Stimulated activated naive CD8-positive, alpha-beta T cell treated with anti-CD3 and anti-CD28 coated beads, Interleukin-15, Interleukin-2, amounts not matched to agents 100 U/mL and 50 U/mL, for 24 hours (primary cell): ENCODE data around the gene MALRD1.

Experiments used
- ATAC-seq: fragments of 150-1000 bp; cut with Tn5 transposase; one replicate; pipeline ENCODE4 v1.10.0; 2021
- DNase-seq: peaks from one replicate; pipeline ENCODE4 v3.0.0; 2021

Gene MALRD1

DNA sequence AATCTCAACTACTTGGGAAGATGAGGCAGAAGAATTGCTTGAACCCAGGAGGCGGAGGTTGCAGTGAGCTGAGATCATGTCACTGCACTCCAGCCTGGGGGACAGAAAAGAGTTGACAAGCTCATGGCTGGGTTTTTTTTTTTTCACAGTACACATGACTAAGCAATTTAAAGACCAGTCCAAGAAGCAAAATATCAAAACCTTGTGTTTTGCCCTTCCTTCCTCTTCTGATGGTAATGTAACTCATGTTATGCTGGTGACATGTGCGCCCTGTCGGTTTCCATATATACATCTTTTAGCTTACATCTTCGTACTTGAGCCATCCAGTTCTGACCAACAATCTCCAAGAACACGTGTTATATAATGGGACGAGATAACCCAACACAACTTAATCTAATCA, 530.0 kb downstream of the MALRD1 start:
- ATAC-seq (no peak), DNase-seq (no peak)

DNA sequence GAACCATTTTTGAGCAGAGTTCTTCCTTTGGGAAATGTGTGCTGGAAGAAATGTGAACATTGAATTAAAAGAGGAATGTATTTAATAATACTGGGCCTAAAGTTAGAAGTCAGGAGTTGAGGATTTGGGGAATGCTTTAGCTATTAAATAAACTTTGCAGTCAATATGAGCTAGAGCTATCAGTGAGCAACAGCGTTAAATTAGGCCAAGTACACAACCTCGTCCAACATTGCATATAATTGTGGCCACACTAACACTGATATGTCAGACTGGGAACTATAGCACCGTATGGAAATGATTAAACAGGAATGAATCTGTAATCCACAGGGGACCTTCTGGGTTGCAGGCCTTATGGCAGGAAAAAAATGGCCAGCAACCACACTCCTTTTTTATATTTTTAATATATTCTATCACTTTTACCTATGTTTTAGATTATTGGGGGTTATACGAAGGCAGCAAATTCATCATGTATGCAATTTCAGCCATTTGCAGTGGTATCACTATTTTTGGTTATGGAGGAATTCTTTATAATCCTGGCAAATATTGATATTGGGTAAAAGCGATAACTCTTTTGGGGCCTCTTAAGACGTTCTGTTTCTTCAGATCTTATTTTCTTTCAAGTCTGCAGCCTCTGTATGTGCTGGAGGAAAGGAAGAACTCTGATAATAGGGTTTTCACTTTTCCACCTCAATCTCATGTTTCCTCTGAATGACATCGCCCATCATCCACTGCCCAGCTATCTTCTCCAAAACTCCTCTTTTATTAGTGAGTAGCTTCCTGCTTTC, 531.4 kb downstream of the MALRD1 start:
- DNase-seq (no peak), ATAC-seq (no peak)

DNA sequence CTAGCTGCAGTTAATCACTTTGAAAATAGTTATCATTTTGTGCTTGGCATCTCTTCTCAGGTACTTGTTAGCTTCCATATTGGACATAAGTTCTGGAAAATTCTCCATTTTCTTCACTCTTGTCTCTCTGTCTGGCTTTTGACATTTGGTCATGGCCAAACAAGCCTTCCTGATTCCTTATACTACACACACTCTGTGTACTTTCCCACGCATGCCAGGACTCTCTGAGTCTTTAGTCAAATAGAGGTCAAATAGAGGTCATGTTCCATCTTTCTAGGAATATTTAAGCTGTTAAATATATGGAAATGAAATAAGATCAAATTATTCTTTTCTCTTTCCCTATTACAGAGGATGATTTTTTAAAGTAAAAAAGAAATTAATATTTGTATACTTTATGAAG, 532.1 kb downstream of the MALRD1 start:
- ATAC-seq (no peak), DNase-seq (no peak)

DNA sequence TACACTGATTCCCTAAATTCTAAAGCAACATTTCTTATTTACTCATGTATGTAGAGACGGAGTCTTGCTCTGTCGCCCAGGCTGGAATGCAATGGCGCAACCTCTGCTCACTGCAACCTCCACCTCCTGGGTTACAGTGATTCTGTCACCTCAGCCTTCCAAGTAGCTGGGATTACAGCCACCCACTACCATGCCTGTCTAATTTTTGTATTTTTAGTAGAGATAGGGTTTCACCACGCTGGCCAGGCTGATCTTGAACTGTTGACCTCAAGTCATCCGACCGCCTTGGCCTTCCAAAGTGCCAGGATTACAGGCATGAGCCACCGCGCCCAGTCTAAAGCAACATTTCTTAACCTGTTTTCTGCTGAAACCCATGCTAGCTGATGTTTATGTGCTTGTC, 540.0 kb downstream of the MALRD1 start:
- ATAC-seq (no peak), DNase-seq (no peak)

DNA sequence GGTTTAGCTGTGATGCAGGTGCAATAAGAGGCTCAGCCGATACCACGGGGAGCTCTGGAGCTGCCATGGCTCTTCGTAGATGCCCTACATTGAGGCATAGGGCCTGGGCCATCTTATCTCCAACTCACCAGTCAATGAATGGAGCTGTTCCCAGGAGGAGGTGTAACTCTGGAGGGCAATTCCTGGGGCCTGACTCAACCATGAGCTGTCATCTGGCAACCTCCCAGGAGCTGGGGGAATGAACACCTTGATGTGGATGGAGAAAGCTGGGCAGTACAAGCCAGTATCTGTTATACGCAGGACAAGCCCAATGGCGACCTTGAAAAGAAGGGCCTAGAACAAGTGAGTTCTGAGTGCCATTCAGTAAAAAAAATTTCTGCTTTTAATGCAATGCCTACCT, 543.7 kb downstream of the MALRD1 start:
- no peak for DNase-seq
- no peak for ATAC-seq

DNA sequence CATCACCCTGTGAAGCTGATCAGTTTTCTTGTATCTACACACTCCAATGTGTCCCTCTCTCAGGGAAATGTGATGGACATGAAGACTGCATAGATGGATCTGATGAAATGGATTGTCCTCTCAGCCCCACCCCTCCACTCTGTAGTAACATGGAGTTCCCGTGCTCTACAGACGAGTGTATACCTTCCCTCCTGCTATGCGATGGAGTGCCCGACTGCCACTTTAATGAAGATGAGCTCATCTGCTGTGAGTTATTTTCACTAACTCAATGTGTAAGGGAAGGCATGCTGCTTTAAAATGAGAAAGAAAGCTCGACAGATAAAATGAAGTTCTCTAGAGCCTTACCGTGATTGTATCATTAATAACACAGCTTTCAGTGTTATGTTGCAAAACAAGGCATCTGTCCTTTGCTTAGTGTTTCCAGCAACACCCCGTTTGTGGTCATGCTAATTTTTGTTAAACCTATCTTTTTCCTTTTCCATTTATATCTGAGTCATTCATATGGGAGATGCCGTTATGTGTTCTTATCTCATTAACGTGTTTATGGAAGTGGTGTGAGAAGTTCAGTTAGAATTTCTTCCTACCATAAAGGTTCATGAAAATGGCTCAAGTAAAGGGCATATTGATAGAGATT, 546.7 kb downstream of the MALRD1 start:
- no peak for ATAC-seq
- no peak for DNase-seq

DNA sequence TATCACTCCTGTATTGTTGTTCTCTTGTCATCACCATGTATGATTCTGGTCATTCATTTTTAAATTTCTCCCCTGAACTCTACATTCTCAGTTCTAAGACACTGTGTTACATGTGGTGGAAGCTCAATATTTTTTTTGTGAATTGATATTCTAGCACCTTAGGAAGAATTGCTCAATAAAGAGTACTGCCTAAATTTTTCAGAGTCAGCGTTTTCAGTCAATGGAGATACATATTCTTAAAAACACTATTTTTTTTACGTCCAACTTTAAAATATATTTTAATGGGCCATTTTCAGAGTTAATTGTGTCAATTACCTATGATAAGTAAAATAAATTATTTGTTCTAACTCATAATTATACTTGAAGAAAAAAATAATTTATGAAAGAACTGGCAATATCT, 557.2 kb downstream of the MALRD1 start:
- no peak for ATAC-seq
- no peak for DNase-seq

DNA sequence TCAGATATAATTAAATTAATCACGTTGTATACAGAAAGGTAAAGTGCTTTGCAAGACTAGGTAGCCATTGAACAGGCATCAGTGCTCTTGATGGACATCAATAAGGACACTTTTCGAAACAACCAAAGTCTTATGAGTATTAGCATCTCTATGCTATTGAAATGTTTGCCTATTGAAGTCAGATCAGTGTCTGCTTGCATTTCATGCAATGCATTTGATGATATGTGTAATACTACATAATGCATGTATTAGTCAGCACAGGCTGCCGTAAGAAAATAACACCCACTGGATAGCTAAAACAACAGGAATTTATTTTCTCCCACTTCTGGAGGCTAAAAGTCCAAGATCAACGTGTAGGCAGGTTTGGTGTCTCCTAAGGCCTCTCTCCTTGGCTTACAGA, 558.4 kb downstream of the MALRD1 start:
- DNase-seq (no peak), ATAC-seq (no peak)

DNA sequence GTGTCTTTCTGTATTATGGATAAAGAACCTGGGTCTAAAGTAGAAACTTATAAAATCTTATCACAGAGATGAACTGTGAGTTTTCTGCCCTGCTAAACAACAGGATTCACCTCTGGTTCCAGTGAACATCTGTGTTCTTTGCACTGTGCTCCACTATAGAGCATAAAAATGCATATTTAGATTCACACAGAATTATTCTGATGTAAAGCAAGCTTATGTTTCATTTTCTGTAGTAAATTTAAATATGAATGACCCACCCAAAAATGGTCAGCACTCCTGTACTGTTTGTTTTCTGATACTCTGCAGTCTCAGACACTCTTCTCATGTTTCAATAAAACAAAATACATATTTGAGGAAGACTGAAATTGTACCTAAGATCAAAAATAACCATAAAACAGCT, 563.2 kb downstream of the MALRD1 start:
- DNase-seq (no peak), ATAC-seq (no peak)

DNA sequence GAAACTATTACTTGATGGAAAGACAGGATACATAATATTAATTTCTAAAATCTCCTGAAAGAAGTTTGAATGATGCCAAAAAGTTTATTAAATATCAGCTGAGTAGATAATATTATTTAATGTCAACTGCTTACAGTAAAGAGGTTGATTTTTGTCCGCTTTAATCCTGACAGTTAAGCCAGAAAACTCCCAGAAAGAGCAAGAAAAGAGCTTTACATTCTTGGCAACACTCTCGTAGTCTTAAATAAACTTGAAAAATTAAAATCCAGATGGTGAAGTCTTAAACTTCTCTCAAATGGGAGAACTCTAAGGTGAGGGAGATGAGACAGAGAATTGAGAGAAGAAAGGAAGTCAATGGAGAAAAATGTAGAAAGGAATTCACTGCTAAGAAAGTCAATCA, 568.4 kb downstream of the MALRD1 start:
- DNase-seq (no peak), ATAC-seq (no peak)

DNA sequence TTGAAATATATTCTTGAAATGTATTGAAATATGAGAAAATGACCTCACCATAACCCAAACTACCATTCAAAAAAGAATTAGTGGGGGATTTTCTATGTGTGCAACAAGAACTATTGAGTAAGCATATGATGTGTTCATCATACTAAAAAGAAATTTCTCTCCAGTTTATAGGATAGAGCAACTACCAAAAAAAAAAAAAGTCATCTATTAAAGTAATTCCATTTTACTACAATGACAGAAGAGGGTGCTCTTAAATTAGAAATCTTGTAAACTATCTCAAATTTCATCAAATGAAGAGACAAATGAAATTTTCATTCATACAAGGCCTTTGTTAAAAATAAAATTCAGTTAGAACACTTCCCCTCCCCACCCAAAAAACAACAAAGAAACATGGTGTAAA, 572.2 kb downstream of the MALRD1 start:
- no peak for DNase-seq
- ATAC-seq, result no peak

DNA sequence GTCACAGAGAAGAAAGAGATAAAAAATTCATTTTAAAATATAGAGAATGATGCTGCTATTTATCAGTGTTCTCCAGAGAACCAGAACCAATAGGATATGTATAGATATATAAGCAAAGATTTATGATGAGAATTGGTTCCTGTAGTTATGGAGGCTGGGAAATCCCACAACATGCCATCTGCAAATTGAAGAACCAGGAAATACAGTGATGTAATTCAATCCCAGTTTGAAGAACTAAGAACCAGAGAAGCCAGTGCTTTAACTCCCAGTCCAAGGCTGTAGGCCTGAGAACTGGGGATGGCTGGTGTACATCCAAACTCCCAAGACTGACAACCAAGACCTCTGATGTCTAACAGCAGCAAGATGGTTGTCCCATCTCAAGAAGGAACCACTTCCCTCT, 574.7 kb downstream of the MALRD1 start:
- ATAC-seq (no peak), DNase-seq (no peak)

DNA sequence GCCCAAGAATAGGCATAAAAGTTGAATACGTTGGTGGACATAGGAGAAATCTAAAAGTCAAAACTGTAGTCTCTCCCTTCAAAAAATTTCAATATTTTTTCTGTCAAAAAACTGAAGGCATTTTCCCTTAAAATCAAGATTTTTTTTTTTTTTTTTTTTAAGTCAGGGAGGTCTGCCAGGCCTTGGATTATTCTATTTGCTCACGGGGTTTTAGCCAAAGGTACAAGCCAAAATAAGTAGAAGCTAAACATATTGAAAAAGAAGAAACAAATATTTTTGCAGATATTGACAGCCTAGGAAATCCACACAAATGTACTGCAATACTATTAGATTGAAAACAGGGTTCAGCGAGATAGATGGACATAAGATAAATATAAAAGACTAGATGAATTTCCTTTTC, 577.6 kb downstream of the MALRD1 start:
- ATAC-seq, result no peak
- DNase-seq, result no peak

DNA sequence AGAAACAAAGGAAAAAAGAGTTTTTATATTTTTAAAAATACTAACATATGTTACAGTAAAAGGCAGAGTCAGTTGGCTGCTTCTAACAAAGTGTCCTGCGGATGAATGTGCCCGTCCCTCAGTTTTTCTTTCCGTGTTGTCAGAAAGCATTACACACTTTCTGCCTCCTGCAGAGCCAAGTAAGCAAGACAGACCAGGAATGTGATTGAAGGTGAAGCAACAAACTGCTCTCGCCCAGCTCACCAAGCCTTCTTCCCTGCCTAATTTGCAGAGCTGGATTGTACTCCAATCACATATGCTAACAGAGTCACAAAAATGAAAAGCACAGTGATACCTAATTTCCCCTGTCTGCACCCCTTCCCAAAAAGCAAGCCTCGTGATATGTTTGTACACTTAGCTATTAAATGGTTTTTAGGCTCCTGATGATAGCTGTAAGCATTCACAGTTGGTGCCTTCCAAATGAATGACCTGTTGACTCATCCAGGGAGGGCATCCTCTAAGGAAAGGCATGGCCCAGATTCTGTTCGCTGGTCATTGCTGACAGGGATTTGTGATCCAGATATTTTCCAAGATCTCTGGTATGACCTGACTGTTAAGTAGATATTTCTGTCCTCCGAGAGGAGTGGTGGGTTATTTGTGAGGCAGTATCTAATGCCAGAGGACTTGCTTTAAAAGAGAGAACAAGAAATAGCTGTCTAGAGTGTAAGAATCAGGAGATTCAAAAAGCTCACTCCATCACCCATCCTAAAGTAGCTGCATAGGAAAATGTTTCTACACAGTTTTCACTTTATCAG, 580.4 kb downstream of the MALRD1 start:
- DNase-seq (no peak), ATAC-seq (no peak)

DNA sequence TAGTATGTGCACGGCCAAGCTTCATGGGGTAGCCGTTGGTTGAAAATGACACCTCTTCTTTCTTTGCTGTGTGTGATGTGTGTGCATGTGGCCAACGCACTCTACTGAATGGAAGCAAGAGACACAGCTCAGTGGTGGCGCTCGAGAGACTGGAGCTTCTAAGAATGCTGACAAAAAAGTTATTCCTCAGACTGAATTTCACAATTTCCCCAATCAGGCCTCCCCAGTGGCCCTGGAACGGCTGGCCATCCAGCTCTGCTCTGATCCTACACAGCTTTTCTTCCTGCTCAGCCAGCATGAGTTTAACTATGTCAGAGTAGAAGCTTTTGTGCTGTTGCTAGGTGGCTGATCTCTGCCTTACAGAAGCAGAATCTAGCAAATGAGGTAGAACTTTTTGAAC, 581.0 kb downstream of the MALRD1 start:
- no peak for ATAC-seq
- DNase-seq, result no peak

DNA sequence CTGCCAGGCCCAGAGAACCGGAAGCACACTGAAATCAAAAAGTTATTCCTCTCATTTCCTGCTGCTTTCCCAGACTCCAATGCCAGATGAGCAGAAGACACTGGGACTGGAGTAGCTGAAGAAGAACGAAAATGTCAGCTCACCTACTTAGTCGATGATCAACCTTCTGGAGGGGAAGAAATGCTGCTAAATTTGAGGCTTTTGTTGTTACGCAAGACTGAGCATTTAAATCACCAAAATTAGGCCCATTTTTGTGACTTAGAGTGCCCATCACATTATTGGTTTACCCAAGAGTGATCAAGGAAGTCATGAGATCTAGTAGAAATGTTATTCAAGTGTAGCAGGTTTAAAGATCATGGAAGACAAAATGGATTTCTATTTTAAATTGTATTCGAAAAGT, 585.6 kb downstream of the MALRD1 start:
- DNase-seq, result no peak
- ATAC-seq, result no peak

DNA sequence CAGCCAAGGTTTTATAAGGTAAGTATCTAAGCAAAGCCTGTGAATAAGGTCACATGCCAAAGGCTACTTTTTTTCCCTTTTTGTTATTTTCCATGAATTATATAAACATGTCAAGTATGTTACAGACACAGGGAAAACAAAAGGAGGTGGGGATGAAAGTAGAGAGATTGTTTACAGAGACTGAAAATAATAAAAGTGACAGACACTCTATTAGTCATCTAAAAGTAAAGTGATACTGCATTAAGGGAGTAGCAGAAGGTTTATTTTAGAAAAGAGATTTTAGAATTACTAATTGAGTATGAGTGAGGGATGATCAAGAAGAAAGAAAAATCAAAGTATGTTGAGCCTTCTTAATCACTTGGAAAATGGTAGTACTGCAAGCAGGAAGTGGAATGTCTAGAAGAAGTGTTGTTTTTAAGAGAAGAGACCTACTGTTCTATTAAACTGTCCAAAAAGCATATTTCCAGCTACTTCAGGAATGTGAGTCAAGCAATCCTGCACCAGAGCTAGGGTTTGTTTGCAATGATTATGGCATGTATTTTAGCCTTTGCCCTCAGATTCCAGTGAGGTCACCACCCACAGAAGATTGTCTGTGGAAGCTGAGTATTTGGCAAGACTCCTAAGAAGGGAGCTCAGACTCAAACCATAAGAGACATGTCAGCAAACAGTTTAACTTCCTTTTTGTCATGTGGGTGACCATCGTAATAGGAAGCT, 589.7 kb downstream of the MALRD1 start:
- DNase-seq (no peak), ATAC-seq (no peak)

DNA sequence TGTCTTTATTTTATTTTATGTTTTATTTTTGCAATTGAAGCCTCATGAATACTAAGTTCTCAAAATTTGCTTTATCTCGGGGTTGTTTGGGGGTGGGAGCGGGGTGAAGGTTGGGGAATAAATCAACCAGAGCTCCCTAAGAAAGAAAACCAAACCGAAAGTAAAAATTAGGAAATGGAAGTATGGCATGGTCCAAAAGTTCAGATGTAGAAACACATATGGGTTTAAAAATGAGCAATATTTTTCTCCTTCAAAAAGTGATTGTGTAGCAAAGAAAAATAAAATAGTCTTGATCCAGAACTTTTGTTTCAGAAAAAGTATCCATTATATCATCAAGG, 590.3 kb downstream of the MALRD1 start:
- no peak for ATAC-seq
- no peak for DNase-seq

DNA sequence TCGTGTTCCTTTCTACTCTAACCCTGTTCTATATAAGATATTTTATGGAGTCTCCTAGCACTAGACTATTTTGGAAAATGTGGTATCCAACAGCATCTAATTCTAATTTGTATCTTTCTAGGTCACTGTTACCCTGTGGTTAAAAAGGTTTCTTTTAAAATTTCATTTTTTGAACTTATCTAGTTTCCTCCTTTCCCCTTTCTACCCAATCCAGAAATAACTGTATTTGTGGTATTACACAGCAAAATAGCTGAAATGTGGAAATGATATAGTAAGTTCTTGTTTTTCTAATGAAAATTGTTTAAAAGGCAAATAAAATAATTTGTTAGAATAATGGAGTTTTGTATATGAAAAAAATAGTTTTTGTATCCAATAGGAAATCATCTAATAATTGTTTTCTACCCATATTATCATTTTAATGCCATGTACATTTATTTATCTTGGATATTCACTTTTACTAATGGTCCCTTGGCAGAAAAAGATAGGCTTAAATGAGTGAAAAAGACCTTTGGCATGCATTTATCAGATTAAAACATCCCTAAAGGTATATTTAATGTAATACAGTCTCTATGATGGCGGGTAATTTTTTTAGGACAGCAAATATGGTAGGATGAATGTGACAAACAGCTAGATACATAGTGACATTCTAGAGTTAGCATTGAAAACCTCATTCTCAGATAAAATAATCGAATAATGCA, 592.1 kb downstream of the MALRD1 start:
- DNase-seq (no peak), ATAC-seq (no peak)

DNA sequence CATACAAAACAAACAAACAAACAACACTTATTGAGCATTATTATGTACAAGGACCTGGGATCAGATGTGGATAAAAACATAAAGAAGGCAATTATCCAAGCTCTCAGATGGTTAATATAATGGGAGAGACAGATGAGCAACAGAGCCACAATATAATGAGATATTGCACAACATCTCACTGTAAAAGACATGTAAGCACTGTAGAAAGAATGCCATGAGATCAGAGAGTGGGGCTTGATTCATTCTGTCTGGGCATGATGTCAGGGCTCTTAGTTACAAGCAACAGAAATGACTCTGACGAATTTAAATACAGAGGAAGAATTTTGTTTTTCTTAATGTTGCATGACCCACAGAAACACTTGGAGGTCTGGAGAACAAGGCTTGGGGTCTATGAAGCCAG, 602.9 kb downstream of the MALRD1 start:
- no peak for DNase-seq
- ATAC-seq, result no peak

DNA sequence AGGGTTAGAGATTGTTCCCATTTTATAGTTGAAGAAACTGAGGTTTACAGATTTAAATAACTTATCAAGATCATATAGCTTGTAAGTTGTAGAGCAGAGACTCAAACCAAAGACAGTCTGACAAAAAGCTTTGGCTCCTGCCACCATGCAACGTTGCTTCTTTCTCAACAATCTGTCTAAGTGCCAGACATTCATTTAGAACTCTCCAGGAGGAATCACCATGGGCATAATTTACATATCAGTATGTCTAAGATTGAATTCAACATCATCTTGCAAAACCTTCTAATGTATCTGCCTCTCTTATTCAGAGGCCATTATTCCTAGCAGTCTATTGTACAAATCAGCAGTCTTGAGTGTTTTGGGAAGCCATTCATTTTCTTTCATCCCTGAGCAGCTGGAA, 604.1 kb downstream of the MALRD1 start:
- no peak for ATAC-seq
- DNase-seq, result no peak

DNA sequence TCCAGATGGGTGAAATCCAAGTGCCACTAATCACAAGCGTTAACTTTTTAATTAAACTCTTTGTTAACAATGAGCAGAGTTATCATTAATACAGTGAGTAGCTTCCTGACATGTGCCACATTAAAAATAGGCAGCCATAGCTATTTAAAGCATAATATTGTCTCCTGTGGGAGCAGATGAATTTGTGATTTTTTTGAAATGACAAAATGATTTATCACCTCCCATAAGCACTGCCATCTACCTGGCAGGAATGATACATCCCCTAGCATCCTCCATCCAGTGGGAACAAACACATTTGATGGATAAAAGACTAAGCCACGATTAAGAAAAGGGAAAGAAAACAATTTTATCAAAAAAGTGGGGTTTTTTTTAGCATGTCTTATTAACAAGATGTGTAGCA, 605.3 kb downstream of the MALRD1 start:
- ATAC-seq (no peak), DNase-seq (no peak)
